NT2/D1 (cell line): ENCODE results near the gene AMBRA1.
A peak's percentile ranks its signal among the peaks of the same experiment; 100 is the strongest.
"Not testable (repeated sequence)": the region's sequence is repeated elsewhere in the genome, so short reads cannot be mapped to it uniquely, and the experiment has no call there.

Experiments
- DNase-seq: peaks from one replicate; pipeline ENCODE4 v3.0.0-alpha.2; 2011; ENCODE audit warnings: low read depth, low spot score
- H3K27me3 ChIP-seq: 2 replicates; pipeline ENCODE4 v1.6.0; 2011; ENCODE audit warnings: mild to moderate bottlenecking; ENCODE audit not compliant: insufficient read length, insufficient read depth
- H3K36me3 ChIP-seq: 2 replicates; pipeline ENCODE4 v1.6.1; 2011; ENCODE audit warnings: mild to moderate bottlenecking, low read length, mixed read lengths; ENCODE audit not compliant: insufficient read depth, insufficient read length
- H3K4me1 ChIP-seq: 2 replicates; pipeline ENCODE4 v1.5.1; 2011; ENCODE audit not compliant: insufficient read depth, insufficient read length
- H3K4me3 ChIP-seq: 2 replicates; pipeline ENCODE4 v1.5.1; 2011; ENCODE audit warnings: low read depth; ENCODE audit not compliant: insufficient read length
- H3K9ac ChIP-seq: 2 replicates; pipeline ENCODE4 v1.6.0; 2011; ENCODE audit warnings: low read depth; ENCODE audit not compliant: insufficient read length
- H3K9me3 ChIP-seq: 2 replicates; pipeline ENCODE4 v1.5.1; 2011; ENCODE audit warnings: mild to moderate bottlenecking, low read length; ENCODE audit not compliant: insufficient read depth
- SUZ12 ChIP-seq: IDR thresholded peaks from 2 replicates; pipeline ENCODE4 v1.6.1; 2011; ENCODE audit not compliant: insufficient read length, insufficient read depth; ENCODE audit errors: extremely low read depth
- YY1 ChIP-seq: IDR thresholded peaks from 2 replicates; pipeline ENCODE4 v1.6.1; 2011; ENCODE audit not compliant: insufficient read length, insufficient read depth
- ZNF274 ChIP-seq: IDR thresholded peaks from 2 replicates; pipeline ENCODE4 v1.6.1; 2011; ENCODE audit warnings: mild to moderate bottlenecking, low read depth, low read length

Gene AMBRA1

GRCh38 chr11:46380340-46381047, 213.3 kb downstream of the AMBRA1 start:
- TF ChIP-seq YY1 (no peak), ZNF274 (no peak), SUZ12 (no peak)
- Histone ChIP-seq H3K9me3 (no peaks in the 10 kb centered on the region), H3K36me3 (peaks cover 62% of the 10 kb centered on the region), H3K9ac (peak overlapping the region; percentile 91), H3K4me3 (peak overlapping the region; percentile 63), H3K4me1 (peaks cover 23% of the 10 kb centered on the region), H3K27me3 (no peaks in the 10 kb centered on the region)
- DNase-seq = no peak

- H3K27me3 ChIP-seq, H3K9me3 ChIP-seq, DNase-seq: not testable (repeated sequence)
- peak overlapping the region; percentile 63 for H3K4me3 ChIP-seq
- peaks cover 23% of the 10 kb centered on the region for H3K4me1 ChIP-seq
- peaks cover 66% of the 10 kb centered on the region for H3K36me3 ChIP-seq
- peak overlapping the region; percentile 75 for H3K9ac ChIP-seq
Observed at GRCh38 chr11:46379482-46380293, 214.1 kb downstream of the AMBRA1 start.

GRCh38 chr11:46378811-46379481, 214.9 kb downstream of the AMBRA1 start:
- Histone ChIP-seq H3K4me1 (peaks cover 20% of the 10 kb centered on the region), H3K36me3 (peaks cover 70% of the 10 kb centered on the region), H3K4me3 (no peak overlapping the region), H3K27me3 (no peaks in the 10 kb centered on the region), H3K9me3 (no peaks in the 10 kb centered on the region), H3K9ac (peak overlapping the region; percentile 75)
- TF ChIP-seq YY1 (no peak), SUZ12 (no peak)
- DNase-seq = no peak

- no peak for DNase-seq
- peak overlapping the region; percentile 75 for H3K9ac ChIP-seq
- H3K9me3 ChIP-seq = no peaks in the 10 kb centered on the region
- H3K4me1 ChIP-seq = peaks cover 16% of the 10 kb centered on the region
- no peak for TF ChIP-seq SUZ12
- TF ChIP-seq YY1 = no peak
- no peak overlapping the region for H3K4me3 ChIP-seq
- peaks cover 68% of the 10 kb centered on the region for H3K36me3 ChIP-seq
- no peaks in the 10 kb centered on the region for H3K27me3 ChIP-seq
Observed at GRCh38 chr11:46378296-46378695, 215.5 kb downstream of the AMBRA1 start.

GRCh38 chr11:46377831-46378230, 216.0 kb downstream of the AMBRA1 start:
- Histone ChIP-seq H3K9ac (no peak overlapping the region), H3K4me3 (no peak overlapping the region), H3K27me3 (no peaks in the 10 kb centered on the region), H3K4me1 (peaks cover 13% of the 10 kb centered on the region), H3K9me3 (no peaks in the 10 kb centered on the region), H3K36me3 (peaks cover 66% of the 10 kb centered on the region)
- TF ChIP-seq ZNF274 (no peak), YY1 (no peak), SUZ12 (no peak)
- DNase-seq = no peak

GRCh38 chr11:46377290-46377689, 216.5 kb downstream of the AMBRA1 start:
- H3K36me3 ChIP-seq = peaks cover 67% of the 10 kb centered on the region
- H3K4me1 ChIP-seq = peaks cover 15% of the 10 kb centered on the region
- no peak overlapping the region for H3K4me3 ChIP-seq
- DNase-seq = no peak
- TF ChIP-seq ZNF274 (no peak), SUZ12 (no peak), YY1 (no peak)
- no peak overlapping the region for H3K9ac ChIP-seq
- H3K27me3 ChIP-seq = no peaks in the 10 kb centered on the region
- no peaks in the 10 kb centered on the region for H3K9me3 ChIP-seq
